ENCODE results near the gene PRSS56. TPM values are rescaled to one million over a fixed set of nuclear protein-coding genes. Genes with fewer than 3 reads are reported as not detected.

PRSS56 gene
- total and polyA plus RNA-seq, 11 donors, result 0.11 to 0.25 (median 0.15) TPM; not detected in 6

DNA sequence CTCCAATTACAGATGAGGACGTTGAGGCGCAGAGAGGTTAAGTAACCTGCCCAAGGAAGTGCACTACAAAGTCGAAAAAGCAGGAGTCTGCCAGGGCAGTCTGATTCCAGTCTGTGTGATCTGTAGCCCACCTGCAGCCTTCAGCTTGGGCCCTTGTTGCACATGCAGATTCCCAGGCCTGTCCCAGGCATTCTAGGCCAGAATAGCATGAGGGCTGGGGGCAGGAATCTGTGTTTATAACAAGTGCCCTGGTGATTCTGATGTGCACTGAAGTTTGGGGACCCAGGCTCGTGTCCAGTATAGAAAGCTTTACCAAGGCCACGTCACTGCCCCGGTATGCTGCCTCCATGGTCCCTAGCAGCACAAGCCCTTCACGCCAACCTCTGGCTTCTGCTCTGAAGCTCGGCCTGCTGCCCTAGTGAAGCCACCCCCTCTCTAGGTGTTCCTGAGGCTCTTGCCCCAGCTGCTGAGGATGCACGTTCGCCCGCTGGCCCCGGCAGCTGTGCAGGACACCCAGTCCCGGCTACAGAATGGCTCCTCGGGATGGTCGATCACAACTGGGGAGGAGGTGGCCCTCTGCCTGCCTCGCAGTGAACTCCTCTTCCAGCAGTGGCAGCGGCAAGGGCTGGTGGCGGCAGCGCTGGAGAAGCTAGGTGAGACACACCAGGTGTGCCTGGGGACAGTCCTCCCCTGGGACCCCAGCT is 23.9 kb downstream of the PRSS56 start:
- Histone ChIP-seq H3K4me1 (peaks cover 0 to 26% (median 0%) of the 10 kb centered on the region in 12 donors), H3K36me3 (peaks cover 0 to 13% (median 0%) of the 10 kb centered on the region in 9 donors), H3K27ac (no peak overlapping the region), H3K4me3 (no peak overlapping the region), H3K9me3 (peaks cover 0 to 11% (median 1%) of the 10 kb centered on the region in 12 donors), H3K27me3 (peaks cover 0 to 3% (median 0%) of the 10 kb centered on the region in 9 donors)
- ATAC-seq (no peak), DNase-seq (no peak)
- no peak for TF ChIP-seq POLR2A (IDR thresholded peaks at IDR 0.05)
- TF ChIP-seq, protein P1, sequence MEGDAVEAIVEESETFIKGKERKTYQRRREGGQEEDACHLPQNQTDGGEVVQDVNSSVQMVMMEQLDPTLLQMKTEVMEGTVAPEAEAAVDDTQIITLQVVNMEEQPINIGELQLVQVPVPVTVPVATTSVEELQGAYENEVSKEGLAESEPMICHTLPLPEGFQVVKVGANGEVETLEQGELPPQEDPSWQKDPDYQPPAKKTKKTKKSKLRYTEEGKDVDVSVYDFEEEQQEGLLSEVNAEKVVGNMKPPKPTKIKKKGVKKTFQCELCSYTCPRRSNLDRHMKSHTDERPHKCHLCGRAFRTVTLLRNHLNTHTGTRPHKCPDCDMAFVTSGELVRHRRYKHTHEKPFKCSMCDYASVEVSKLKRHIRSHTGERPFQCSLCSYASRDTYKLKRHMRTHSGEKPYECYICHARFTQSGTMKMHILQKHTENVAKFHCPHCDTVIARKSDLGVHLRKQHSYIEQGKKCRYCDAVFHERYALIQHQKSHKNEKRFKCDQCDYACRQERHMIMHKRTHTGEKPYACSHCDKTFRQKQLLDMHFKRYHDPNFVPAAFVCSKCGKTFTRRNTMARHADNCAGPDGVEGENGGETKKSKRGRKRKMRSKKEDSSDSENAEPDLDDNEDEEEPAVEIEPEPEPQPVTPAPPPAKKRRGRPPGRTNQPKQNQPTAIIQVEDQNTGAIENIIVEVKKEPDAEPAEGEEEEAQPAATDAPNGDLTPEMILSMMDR (IDR thresholded peaks at IDR 0.05), result no peak
- 91 to 95% (median 92%) methylated on average over 15 to 19 of the region's 19 CpGs for WGBS, 4 donors
- intact Hi-C loops (cut with DNase I), result no loop called here

DNA sequence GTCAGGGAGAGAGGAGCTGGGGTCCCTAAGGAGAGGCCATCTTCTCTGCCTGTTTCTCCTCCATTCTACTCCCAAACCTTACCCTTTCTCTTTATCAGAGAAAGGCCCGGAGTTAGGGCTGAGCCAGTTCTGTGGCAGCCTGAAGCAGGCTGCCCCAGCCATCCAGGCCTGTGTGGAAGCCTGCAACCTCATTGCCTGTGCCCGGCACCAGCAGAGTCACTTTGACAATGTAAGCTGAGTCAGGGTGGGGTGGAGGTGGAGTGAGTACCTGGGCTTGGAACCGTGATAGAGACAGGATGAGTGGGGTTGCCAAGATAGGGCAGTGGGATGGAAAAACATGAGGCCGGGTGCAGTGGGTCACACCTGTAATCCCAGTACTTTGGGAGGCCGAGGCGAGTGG is 24.5 kb downstream of the PRSS56 start:
- TF ChIP-seq, protein P1 (IDR thresholded peaks at IDR 0.05), result no peak
- no peak for TF ChIP-seq POLR2A (IDR thresholded peaks at IDR 0.05)
- Histone ChIP-seq H3K4me3 (no peak overlapping the region), H3K4me1 (peaks cover 0 to 29% (median 3%) of the 10 kb centered on the region in 12 donors), H3K27me3 (no peaks in the 10 kb centered on the region), H3K9me3 (peaks cover 0 to 16% (median 2%) of the 10 kb centered on the region in 12 donors), H3K36me3 (peaks cover 0 to 13% (median 0%) of the 10 kb centered on the region in 9 donors), H3K27ac (no peak overlapping the region)
- intact Hi-C loops (cut with DNase I), result no loop called here
- 84 to 93% (median 92%) methylated on average over 6 of the region's 6 CpGs for WGBS, 4 donors
- ATAC-seq (no peak), DNase-seq (peak in 1 of 5 donors; percentile 9)

DNA sequence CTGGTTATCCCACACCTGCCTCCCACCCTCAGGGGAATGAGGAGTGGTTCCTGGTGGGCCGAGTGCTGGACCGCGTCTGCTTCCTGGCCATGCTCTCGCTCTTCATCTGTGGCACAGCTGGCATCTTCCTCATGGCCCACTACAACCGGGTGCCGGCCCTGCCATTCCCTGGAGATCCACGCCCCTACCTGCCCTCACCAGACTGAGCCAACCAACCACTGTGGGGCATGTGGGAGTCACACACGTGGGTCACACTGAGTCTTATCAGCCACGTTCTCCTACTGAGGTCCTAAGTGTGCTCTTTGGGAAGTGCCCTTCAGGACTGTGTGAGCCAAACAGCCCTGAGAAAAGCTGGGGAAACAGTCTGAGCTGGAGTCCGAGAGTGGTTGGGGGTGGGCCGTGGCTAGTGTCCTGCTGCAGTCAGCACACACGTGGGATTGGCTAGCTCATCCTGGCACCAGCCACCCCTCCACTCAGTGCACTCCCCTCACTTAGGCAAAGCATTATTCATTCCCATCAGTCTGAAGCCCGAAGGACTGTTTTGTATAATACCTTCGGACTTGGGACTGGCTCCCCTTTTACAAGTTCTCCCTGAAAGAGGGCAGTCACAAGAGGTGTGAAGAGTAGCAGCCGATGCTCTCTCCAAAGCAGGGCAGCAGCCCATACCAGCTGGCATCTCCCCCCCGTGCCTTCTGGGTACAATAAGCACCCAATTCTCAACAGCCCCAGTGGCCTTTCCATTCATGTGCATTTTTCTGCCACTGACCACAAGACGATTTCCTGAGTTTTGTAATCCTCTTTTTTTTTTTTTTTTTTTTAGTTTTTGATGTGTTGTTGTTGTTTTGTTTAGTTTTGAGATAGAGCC is 25.6 kb downstream of the PRSS56 start:
- 82 to 89% (median 85%) methylated on average over 15 to 17 of the region's 17 CpGs for WGBS, 4 donors
- intact Hi-C loops (cut with DNase I), result no loop called here

DNA sequence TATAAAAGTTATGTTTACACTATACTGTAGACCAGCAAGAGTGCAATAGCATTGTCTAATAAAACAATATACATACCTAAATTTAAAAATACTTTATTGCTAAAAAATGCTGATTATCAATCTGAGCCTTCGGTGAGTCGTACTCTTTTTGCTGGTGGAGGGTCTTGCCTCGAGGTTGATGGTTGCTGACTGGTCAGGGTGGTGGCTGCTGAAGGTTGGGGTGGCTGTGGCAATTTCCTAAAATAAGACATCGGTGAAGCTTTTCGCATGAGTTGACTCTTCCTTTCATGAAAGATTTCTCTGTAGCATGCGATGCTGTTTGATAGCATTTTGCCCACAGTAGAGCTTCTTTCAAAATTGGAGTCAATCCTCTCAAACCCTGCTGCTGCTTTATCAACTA is 27.8 kb downstream of the PRSS56 start:
- ATAC-seq (no peak), DNase-seq (no peak)
- peaks cover 0 to 44% (median 19%) of the 10 kb centered on the region in 12 donors for H3K4me1 ChIP-seq
- intact Hi-C loops (cut with DNase I), result no loop called here
- 94 to 99% (median 98%) methylated on average over 6 of the region's 6 CpGs for WGBS, 4 donors
- peaks cover 0 to 14% (median 8%) of the 10 kb centered on the region in 9 donors for H3K36me3 ChIP-seq
- H3K27me3 ChIP-seq, result no peaks in the 10 kb centered on the region
- H3K4me3 ChIP-seq, result no peak overlapping the region
- H3K27ac ChIP-seq, result no peak overlapping the region
- TF ChIP-seq, protein P1 (IDR thresholded peaks at IDR 0.05), result no peak
- no peak for TF ChIP-seq POLR2A (IDR thresholded peaks at IDR 0.05)
- H3K9me3 ChIP-seq, result peaks cover 0 to 16% (median 2%) of the 10 kb centered on the region in 12 donors

More for the DNA sequence above, 25.6 kb downstream of the PRSS56 start:
- DNase-seq (no peak), ATAC-seq (no peak)
- H3K27ac ChIP-seq, result no peak overlapping the region
- no peaks in the 10 kb centered on the region for H3K27me3 ChIP-seq
- H3K4me3 ChIP-seq, result no peak overlapping the region
- H3K9me3 ChIP-seq, result peaks cover 0 to 16% (median 2%) of the 10 kb centered on the region in 12 donors
- peaks cover 0 to 13% (median 0%) of the 10 kb centered on the region in 9 donors for H3K36me3 ChIP-seq
- no peak for TF ChIP-seq POLR2A (IDR thresholded peaks at IDR 0.05)
- peaks cover 0 to 32% (median 5%) of the 10 kb centered on the region in 12 donors for H3K4me1 ChIP-seq

Data from heart left ventricle (tissue), 16 donors.